A172 (cell line): ENCODE measurements around the gene FERMT2. TPM values are rescaled to one million over a fixed set of nuclear protein-coding genes. Genes with fewer than 3 reads are reported as not detected.

Source experiments
- DNase-seq: peaks from one replicate; pipeline ENCODE4 v3.0.0-alpha.2; 2015; ENCODE audit warnings: low spot score
- total RNA-seq: library from RNA; depleted of rRNA; stranded (reverse); fragments of >200 nt; shearing (Covaris generic); gene quantifications from 2 replicates; pipeline ENCODE4 v1.2.3, GENCODE V29; 2014; rRNA removed

FERMT2 gene
- total RNA-seq, 1 experiment from 2014 or later = 87.1 TPM

DNA sequence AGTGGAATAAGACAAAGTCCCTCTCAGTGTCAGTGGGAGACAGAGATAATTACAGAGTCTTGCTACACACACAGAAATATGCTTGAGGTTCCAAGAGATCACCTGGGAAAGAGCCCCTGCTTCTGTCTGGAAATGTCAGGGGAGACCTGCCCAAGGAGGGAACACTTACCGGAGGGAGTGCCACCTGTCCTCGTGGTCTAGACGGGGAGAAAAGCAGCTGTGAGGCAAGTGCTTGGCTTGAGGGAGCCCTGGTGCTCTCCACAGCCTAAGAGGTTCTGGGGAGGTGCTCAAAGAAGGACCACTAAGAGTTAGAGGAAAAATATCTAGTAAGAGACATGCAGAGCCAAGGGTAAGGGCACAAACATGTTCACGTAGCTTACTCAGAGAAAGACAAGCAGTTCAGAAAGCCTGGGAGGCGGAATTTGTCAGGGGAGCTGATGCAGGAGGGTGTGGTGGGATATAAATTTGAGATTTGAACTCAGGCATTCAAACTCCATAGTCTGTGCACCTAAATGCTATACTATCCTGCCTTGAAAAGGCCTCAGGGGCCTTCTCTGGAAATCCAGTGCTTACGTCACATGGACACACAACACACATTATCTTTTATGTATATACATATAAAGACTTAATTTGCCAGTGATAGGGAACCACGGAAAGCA lies 121.2 kb downstream of the FERMT2 start:
- no peak for DNase-seq

DNA sequence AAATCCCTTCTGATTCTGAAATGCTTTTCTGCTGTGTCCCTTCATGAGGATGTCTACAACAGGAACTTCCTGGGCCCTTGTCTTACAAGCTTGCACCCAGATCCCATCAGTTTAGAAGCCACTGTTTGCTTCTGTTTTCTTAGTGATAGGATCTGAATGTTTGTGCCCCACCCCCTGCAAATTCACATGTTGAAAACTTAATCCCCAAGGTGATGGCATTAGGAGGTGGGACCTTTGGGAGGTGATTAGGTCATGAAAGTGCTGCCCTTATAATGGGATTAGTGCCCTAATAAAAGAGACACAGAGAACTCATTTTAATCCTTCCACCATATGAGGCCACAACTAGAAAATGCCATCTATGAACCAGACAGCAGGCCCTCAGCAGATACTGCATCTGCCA lies 123.4 kb downstream of the FERMT2 start:
- no peak for DNase-seq

DNA sequence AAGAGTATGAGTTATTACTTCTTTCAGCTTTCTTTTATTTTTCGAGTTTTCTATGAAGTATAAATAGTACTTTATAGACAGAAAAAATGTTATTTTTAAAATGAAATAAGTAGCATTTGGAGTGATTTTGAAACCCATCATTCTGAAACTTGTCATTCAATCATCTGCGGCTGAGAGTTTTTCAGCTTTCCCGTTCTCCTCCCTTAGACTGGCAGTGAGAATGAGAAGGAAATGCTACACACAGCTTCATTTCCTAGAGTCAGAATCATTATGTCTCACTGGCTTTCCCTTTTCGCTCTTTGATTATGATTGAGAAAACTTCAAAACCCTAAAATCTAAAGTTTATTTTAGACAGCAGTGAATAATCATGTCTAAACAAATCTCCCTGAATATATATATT lies 125.8 kb downstream of the FERMT2 start:
- no peak for DNase-seq

DNA sequence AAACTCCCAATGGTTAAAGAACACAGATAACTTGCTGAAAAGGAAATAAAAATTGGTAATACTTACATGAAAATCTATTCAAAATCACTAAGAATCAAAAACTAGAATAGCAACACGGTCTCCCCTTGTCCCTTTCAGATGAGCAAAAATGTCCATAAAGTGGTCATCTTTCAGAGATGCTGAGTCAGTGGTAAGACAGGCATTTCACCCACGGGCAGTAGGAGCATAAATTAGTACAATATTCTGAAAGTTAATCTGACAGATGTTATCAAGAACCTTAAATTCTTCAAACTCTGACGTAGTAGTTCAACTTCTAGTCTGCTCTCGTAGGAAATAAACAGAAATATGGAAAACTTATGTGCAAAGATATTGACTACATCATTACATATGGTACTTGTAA lies 126.4 kb downstream of the FERMT2 start:
- no peak for DNase-seq

DNA sequence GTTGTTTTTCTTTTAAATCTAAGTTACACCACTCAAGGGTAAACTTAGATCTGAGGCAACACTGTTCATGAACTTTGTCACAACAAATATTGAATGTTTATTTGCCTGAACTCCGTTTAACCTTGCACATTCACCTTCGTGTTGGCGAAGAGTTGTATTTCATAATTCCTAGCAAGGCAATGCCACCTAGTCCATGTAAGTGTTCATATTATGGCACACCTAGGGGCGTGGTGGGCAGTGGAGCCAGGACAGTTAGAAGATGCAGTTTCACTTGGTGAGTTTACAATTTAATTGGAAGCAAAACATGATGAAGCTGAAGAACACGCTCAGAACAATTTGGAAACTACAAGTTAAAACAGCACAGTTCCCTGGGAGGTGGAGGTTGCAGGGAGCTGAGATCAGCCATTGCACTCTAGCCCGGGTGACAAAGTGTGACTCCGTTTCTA lies 129.0 kb downstream of the FERMT2 start:
- no peak for DNase-seq

DNA sequence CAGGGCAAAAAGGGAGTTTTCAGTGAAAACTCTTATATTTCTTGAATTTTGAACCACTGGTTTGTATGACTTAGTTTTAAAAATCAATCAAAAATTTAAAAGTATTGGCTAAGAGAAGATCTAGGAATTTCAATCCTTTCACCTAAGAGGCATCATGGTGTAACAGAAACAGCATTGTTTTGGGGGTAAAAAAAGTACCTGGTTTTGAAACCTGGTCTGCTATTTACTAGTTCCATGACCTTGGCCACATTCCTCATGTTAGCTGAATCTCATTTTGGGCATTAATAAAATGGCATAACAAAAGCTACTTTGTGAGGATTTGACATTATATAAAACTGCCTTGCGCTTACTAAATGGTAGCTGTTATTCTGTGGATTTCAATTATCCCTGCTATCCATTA lies 142.7 kb downstream of the FERMT2 start:
- no peak for DNase-seq

Other genes with a start within 250 kb of the FERMT2 start
- gene PSMC6, start 243.8 kb downstream of the FERMT2 start, total RNA-seq = 150 and 171 TPM in 2 replicates
- gene STYX, start 220.9 kb downstream of the FERMT2 start, total RNA-seq = 12.3 and 12.7 TPM in 2 replicates
- gene GNPNAT1, start 159.4 kb downstream of the FERMT2 start, total RNA-seq = 21.3 and 78.2 TPM in 2 replicates
- gene DDHD1, start 202.3 kb upstream of the FERMT2 start, total RNA-seq = 8.0 and 8.5 TPM in 2 replicates